ENCODE measurements around the gene ACAA1. TPM values are rescaled to one million over a fixed set of nuclear protein-coding genes. Genes with fewer than 3 reads are reported as not detected.

The ACAA1 gene
- total and polyA plus RNA-seq, 9 of the 15 experiments (the other 6 are each of a cell fraction or from before 2014, with no cell fraction given), result 4.0 to 88.9 (median 57.2) TPM

DNA sequence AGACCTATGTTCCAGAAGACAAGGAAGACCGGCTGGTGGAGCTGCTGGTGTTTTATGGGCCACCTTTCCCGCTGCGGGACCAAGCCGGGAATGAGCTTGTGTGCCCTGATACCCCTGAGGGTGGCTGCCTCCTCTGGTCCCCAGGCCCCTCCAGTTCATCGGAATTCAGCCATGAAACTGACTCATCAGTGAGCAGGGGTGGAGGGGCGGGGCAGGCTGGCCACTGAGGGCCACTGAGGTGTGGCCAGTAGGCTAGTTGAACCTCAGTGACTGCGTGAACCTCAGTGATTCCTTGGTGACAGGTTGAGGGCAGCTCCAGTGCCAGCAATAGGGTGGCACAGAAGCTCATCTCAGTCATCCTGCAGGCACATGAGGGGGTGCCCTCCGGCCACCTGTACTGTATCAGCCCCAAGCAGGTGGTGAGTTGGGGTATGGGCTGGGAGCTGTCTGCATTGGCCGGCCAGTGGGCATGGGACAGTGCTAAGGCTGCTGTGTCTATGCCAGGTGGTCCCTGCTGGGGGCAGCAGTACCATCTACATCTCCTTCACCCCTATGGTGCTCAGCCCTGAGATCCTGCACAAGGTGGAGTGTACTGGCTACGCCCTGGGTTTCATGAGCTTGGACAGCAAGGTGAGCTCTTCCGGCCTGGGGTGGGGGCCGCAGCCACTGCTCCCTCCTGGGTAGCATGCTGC, 20.3 kb downstream of the ACAA1 start:
- H3K9ac ChIP-seq (ENCODE audit: insufficient read depth in 1 of 2, low read depth in 2 of 2, low read length in 2 of 2), result peak overlapping the region in 1 of 2 experiments; percentile 2; a peak in 2 of 4 replicates
- TF ChIP-seq JUND (IDR thresholded peaks at IDR 0.05; ENCODE audit: borderline replicate concordance, low read depth, low read length) (peak; percentile 63), JUND (tag; IDR thresholded peaks at IDR 0.05; ENCODE audit: borderline replicate concordance, low read depth, low read length) (peak; percentile 31; the same call in 1 of the 3 replicates), POLR2G (IDR thresholded peaks at IDR 0.05; ENCODE audit: low read depth, low read length) (peak; percentile 54), FOSL1 (tag; conservative IDR thresholded peaks at IDR 0.05) (0 out of 2 replicates have a peak, but pooled peaks have one; percentile 28), ELF1 (tag; IDR thresholded peaks at IDR 0.05) (no peak), COPS2 (conservative IDR thresholded peaks at IDR 0.05) (no peak), ZNF445 (CRISPR knock-in tag; IDR thresholded peaks at IDR 0.05; ENCODE audit: low read depth) (no peak), SUPT5H (IDR thresholded peaks at IDR 0.05) (0 out of 2 replicates have a peak, but pooled peaks have one; percentile 20), MTF1 (CRISPR knock-in tag; IDR thresholded peaks at IDR 0.05; ENCODE audit: borderline replicate concordance) (no peak), RBM17 (IDR thresholded peaks at IDR 0.05; ENCODE audit: borderline replicate concordance, low read depth, low read length) (no peak), RBFOX2 (IDR thresholded peaks at IDR 0.05; ENCODE audit: low read depth, low read length) (0 out of 2 replicates have a peak, but pooled peaks have one; percentile 4), FOXJ2 (tag; IDR thresholded peaks at IDR 0.05) (no peak), ZBTB34 (CRISPR knock-in tag; IDR thresholded peaks at IDR 0.05) (no peak), PTTG1 (tag; IDR thresholded peaks at IDR 0.05; ENCODE audit: low read depth) (no peak), PTBP1 (IDR thresholded peaks at IDR 0.05; ENCODE audit: low read depth, low read length) (no peak)
- TF ChIP-seq, protein P1, sequence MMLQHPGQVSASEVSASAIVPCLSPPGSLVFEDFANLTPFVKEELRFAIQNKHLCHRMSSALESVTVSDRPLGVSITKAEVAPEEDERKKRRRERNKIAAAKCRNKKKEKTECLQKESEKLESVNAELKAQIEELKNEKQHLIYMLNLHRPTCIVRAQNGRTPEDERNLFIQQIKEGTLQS (IDR thresholded peaks at IDR 0.05), result peak; percentile 52; the same call in 1 of the 2 replicates
- TF ChIP-seq, protein P1 (CRISPR knock-in tag; conservative IDR thresholded peaks at IDR 0.05), result no peak
- TF ChIP-seq, protein P2, sequence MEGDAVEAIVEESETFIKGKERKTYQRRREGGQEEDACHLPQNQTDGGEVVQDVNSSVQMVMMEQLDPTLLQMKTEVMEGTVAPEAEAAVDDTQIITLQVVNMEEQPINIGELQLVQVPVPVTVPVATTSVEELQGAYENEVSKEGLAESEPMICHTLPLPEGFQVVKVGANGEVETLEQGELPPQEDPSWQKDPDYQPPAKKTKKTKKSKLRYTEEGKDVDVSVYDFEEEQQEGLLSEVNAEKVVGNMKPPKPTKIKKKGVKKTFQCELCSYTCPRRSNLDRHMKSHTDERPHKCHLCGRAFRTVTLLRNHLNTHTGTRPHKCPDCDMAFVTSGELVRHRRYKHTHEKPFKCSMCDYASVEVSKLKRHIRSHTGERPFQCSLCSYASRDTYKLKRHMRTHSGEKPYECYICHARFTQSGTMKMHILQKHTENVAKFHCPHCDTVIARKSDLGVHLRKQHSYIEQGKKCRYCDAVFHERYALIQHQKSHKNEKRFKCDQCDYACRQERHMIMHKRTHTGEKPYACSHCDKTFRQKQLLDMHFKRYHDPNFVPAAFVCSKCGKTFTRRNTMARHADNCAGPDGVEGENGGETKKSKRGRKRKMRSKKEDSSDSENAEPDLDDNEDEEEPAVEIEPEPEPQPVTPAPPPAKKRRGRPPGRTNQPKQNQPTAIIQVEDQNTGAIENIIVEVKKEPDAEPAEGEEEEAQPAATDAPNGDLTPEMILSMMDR (IDR thresholded peaks at IDR 0.05 in 2 of 3, conservative IDR thresholded peaks at IDR 0.05 in 1 of 3; ENCODE audit: insufficient read depth in 2 of 3, low read depth in 1 of 3, low read length in 3 of 3), result 0 out of 6 replicates have a peak, but pooled peaks of 1 of the 3 experiments have one; percentile 11
- no peak for FAIRE-seq
- peaks cover 0 to 32% of the 10 kb centered on the region in 2 experiments; a peak in 3 of 5 replicates for H3K4me1 ChIP-seq (replicated peaks in 1 of 2; ENCODE audit: control insufficient read depth in 2 of 2, insufficient read depth in 2 of 2, low read length in 2 of 2)
- CTCF ChIA-PET (ENCODE audit: low intra/inter-chr PET ratio), result no interaction called here
- no peaks in the 10 kb centered on the region for H3K79me2 ChIP-seq (ENCODE audit: control insufficient read depth, insufficient read depth, low read length)
- H3K36me3 ChIP-seq (ENCODE audit: control insufficient read depth, insufficient read depth, low read length), result peaks cover 9% of the 10 kb centered on the region; the same call in 1 of the 3 replicates
- in situ Hi-C loops (cut with MboI) (loop anchor here (5.0 kb wide), 1 partner anchor 536 kb away; no protein-coding TSS in a partner anchor), intact Hi-C loops (cut with micrococcal nuclease) (loop anchor here (5.0 kb wide), 3 partner anchors 144 to 366 kb away; partner anchors contain the start of gene XYLB)
- DNase-seq (ENCODE audit: extremely low read depth in 1 of 4, low spot score in 3 of 4), result peak; percentile 47 to 70 (median 57)
- no peaks in the 10 kb centered on the region for H3K9me3 ChIP-seq (replicated peaks; ENCODE audit: control insufficient read depth, insufficient read depth, low read depth, low read length)
- POLR2A ChIA-PET, result interaction anchor here (0.6 to 2.0 kb wide), 7 partner anchors 14 to 167 kb away, joined by 3 to 5 read pairs (median 3); partner anchors contain the start of gene ACAA1
- 25% methylated on average over 12 of the region's 12 CpGs for WGBS (ENCODE audit: insufficient coverage, low coverage, missing lambda C conversion rate)
- H3K9me1 ChIP-seq (ENCODE audit: control insufficient read depth, insufficient read depth, low read length), result no peaks in the 10 kb centered on the region
- peak; percentile 21 for ATAC-seq
- no peak overlapping the region for H3K4me3 ChIP-seq
- no TSS peak for BruUV-seq (replicated peaks)
- H3K27me3 ChIP-seq (ENCODE audit: control insufficient read depth in 2 of 2, insufficient read depth in 2 of 2, low read length in 2 of 2), result peaks cover 9 to 37% of the 10 kb centered on the region in 2 experiments; a peak in 4 of 5 replicates
- no peak overlapping the region for H3K4me2 ChIP-seq (ENCODE audit: insufficient read depth, low read length)
- H3K27ac ChIP-seq (ENCODE audit: extremely low read depth, low read depth, low read length), result no peak overlapping the region
- H4K20me1 ChIP-seq (replicated peaks; ENCODE audit: control insufficient read depth, insufficient read depth, low read length), result peaks cover 27% of the 10 kb centered on the region
- H2AFZ ChIP-seq (ENCODE audit: low read depth, low read length), result no peak overlapping the region

Measured in K562 (cell line).